ENCODE results near the gene SPATA4.

SPATA4 gene

DNA sequence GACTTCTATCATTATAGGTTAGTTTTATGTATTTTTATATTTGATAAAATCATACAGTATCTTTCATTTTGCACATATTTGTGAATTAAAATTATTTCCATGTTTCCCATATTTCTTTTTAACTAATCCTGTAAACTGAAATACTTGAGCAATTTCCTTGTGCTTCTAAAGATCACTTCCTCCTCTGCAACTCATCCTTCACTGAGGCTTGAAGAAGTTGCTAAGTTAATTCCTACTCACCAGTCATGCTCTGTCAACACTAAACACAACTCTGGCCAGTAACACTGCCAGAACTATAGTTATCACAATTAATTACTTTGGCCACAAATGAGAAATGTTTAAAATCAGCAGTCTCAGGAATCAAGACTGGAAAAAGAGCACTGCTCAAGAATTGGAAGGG is 6.7 kb downstream of the SPATA4 start:
- DNase-seq, result no peak

DNA sequence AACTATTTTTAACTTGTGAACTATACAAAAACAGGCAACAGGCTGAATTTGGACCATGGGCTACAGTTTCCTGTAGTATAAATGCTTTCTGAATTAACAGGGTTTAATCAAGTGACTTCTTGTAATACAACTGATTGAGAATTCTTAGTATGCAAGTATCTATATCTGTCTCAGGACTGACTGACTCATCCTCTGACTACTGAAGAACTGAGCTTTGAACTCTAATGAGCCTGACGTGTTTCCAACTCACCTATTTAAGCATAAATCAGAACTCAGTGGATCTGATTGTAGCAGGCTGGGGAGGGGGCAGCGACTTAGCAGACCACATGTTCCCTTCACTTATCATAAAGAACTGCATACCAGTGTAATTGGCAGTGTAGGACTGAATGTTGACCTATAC is 7.8 kb downstream of the SPATA4 start:
- no peak for DNase-seq

DNA sequence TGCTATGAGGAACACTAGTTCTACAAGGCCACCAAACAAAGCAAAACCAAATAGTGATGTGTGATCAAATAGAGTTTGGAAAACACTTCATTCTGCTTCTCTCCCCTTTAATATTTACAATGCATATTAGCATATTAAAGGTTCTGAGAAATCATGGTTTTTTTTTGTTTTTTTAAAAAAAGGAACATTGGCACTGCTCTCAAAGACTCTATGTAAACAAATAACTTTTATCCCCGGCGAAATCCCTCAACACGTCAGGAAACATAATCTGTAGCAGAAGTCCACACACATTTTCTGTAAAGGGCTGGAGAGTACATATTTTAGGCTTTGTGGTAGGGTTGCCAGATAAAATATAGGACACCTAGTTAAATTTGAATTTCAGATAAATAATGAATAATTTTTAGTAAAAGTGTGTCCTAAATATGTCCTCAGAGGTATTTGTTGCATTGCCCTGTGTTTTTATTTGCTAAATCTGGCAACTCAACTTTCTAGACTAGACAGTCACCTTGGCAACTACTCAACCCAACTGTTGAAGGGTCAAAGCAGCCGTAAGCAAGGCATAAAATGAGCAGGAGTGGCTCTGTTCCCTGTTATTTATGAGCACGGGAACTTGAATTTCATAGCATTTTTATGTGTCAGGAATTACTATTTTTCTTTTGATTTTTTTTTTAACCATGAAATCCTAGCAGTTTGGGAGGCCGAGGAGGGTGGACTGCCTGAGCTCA is 8.6 kb downstream of the SPATA4 start:
- DNase-seq, result no peak

DNA sequence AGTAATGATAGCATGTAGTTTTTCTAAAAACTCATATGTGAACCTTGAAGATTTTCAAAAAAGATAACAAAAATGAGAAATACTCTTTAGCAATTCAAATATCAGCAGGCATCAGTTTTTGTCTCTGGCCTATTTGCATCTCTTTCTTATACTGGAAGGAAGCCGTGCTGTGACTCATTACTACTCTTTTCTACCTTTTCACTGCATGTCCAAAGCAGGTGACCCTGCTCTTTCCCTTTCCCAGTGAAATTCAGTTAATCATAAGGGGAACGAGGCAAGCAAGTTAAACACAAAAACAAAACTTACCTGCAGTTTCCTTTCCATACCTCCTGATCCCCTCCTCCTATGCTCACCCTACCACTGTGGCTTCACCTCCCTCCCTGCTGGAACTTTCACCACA is 9.3 kb downstream of the SPATA4 start:
- no peak for DNase-seq

DNA sequence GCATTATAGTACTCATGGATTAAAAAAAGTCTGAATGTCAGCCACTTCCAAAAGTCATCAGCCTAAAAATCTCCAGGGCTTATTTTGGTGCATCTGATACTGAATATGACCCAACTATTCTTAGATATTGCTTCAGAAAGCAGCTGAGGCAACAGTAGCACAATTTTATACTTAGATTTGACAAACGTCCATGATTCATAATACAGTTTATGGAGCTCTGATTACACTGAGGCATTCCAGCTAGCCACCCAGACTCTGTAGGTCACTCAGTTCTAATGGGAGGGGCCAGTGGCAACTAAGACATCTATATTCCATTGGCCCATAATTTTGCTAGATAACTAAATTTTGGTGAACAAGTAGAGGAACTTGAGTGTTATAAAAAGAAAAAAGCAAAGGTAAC is 10.3 kb downstream of the SPATA4 start:
- DNase-seq, result no peak

DNA sequence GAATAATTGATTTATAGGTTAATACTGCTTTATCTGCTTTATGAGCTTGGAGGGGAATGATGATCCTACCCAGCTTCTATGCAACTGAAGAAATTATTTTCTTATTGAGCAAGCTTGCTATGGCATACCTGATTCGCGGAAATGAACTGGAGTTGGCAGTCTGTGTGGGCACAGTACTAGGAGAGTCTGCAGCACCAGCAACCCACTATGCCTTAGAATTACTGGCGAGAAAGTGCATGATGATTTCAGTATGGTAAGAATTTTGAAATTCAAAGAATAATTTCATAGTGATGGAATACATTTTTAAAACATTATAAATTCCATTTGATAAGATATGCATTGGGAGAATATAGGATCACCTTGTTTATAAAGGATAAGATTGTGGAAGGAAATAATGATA is 32.3 kb downstream of the SPATA4 start:
- DNase-seq, result no peak

DNA sequence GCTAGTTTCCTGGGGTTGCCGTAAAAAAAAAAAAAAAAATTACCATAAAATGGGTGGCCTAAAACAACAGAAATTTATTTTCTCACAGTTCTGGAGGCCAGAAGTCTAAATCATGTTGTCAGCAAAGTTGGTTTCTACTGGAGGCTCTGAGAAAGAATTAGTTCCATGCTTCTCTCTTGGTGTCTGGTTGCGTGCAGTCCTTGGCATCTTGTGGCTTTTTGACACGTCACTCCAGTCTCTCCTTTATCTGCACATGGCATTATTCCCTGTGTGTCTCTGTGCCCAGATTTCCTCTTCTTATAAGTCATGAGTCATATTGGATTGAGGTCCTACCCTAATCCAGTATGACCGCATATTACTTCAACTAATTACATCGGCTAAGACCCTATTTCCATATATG is 38.7 kb downstream of the SPATA4 start:
- no peak for DNase-seq

DNA sequence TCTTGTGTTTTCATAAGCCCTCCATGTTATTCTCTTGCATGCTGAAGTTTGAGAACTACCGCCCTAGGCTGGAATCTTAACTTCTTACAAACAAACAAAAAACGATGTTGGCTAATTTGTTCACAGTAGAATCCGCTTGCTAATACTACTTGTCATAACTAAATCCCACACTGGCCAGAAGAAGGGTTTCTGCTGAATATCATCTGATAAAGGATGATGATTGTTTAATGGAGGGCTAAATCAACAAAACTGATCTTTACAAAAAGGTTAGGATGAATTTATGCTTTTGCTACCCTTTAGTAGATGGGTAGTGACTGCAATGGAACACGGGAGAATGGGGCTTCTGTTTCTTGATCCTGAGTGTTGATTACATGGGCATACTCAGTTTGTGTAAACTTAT is 42.3 kb downstream of the SPATA4 start:
- no peak for DNase-seq

DNA sequence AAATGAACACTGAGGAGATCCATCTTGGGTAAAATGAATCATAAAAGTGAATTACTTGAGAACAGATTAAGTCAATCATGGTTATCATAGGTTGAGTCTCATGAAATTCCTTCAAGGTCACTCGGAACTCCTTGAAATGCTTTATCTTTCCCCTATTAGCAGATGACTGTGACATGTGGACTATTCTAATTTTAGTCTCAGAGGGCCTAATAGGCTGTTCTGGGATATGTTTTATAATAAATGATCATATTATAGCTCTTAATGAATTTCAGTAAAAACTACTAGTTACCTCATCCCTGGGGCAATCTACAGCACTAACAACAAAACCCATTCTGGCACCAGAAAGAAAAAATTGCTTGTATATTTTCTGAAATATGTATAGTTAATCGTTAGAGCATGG is 44.7 kb downstream of the SPATA4 start:
- no peak for DNase-seq

DNA sequence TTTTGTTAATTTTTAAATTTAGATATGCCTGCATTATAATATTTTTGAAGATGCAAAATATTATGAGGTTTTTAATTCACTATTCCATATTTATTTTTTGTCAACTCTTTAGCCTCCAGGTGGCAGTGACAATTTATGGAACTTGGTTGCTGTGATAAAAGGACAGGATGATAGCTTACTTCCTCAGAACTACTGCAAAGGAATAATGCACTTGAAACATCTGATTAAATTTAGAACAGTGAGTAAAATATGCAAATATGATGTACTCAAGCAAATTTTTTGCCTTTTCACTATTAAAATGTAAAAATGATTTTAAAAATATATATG is 45.1 kb downstream of the SPATA4 start:
- no peak for DNase-seq

DNA sequence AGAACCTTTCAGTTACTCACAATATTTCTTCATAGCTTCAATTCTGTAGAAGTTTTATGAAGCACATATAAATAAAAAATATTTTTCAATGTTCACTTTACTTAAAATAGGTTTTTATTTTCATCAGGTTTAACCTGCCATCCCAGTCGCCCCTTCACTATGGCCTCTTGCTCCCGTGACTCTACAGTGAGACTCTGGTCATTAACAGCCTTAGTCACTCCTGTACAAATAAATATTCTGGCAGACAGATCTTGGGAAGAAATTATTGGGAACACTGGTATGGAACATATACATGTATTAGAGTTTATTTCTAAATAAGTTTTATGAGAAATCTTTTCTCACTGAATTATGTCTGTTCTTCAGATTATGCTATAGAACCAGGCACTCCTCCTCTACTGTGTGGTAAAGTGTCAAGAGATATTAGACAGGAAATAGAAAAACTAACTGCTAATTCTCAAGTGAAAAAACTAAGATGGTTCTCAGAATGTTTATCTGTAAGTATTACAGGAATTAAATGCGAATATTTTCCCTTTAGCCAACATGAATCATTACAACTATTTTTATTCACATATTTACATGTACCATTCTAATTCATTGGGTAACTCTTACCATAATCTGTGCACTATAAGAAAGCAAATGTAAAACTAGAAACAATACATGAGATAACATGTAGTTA is 45.6 kb downstream of the SPATA4 start:
- no peak for DNase-seq

DNA sequence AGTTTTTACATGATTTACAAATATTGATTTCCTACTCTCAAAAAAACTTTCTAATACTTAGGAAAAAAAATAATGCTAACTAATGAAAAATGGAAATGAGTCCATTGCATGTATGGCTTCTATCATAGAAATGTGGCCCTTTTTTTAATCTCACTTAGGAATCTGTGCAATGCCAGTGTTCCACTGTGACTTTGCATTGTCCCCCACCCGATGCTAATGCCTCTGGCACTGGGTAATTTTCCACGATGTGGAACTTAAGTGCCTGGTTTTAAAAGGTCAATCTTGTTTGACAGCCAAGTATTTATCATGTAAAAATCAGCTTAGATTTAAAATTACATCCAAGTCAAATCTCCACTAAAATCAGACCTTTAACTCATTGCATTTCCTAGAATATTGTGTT is 53.1 kb downstream of the SPATA4 start:
- DNase-seq, result no peak

DNA sequence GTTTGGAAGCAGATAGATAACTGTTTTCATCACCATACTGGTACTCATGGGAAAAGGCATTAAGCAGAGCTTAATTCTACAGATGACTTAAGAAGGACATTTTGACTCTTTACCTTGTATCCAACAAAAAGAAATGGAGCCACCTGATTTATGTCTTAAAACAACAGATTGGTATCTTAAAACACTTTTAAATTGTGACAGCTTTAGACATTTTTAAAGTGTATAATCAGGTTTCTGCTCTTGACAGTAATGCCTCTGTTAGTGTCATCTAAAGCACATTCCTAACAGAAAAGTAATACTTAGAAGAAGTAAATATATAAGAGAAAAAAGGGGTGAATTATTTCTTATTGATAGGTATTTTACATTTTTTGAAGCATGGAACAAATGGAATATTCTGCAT is 55.9 kb downstream of the SPATA4 start:
- no peak for DNase-seq

DNA sequence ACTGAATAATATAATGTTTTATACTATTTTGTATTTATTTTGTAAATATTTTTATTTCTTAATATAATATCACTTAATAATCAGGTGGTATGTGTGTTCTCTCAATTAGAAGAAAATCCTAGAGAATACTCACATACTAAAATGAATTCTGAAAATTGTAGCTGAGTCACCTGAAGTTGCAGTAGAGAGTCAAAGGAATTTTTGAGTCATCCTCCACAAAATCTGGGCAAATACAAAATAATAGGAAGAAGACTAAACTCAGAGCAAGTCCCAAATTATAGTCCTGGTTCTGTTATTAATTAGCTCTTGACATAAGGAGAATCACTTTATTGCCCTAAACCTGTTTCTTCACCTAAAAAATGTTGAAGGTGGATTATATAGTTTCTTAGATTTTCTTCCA is 57.8 kb downstream of the SPATA4 start:
- no peak for DNase-seq

DNA sequence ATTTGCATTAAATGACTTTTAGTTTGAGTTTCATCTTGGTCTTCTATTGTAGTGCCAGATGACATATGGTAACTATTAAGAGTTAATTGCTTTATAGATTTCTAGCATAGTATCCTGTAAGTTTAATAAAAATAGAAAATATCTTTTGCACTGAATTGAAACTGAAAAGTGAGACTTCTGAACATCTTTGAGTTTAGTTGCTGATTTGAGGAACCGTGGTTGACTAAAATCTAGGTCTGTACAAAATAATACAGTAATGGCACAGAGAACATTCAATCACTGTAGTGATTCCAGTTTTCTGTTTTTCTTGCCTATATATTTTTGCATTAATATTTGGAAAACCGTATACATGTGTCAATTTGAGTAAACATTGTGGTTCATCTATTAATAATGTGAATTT is 60.7 kb downstream of the SPATA4 start:
- DNase-seq, result no peak

All from stimulated activated CD4-positive, alpha-beta T cell treated with anti-CD3 and anti-CD28 coated beads, Interleukin-2, amount 100 ng/mL, for 48 hours (primary cell).